ENCODE results near the gene EIF2AK2. TPM values are rescaled to one million over a fixed set of nuclear protein-coding genes. Genes with fewer than 3 reads are reported as not detected.
A peak's percentile ranks its signal among the peaks of the same experiment; 100 is the strongest.

Gene EIF2AK2
- total RNA-seq, 1 donor from 2014 or later, result 17.5 TPM

GRCh38 chr2:37102588-37102987 lies 54.2 kb downstream of the EIF2AK2 start:
- no peak for DNase-seq (ENCODE audit: low read depth in 2 of 2)

- DNase-seq (ENCODE audit: low read depth in 2 of 2), result no peak
These were observed 56.7 kb downstream of the EIF2AK2 start for GRCh38 chr2:37100054-37100453.

GRCh38 chr2:37098416-37099118 lies 58.2 kb downstream of the EIF2AK2 start:
- DNase-seq (ENCODE audit: low read depth in 2 of 2), result no peak

DNA sequence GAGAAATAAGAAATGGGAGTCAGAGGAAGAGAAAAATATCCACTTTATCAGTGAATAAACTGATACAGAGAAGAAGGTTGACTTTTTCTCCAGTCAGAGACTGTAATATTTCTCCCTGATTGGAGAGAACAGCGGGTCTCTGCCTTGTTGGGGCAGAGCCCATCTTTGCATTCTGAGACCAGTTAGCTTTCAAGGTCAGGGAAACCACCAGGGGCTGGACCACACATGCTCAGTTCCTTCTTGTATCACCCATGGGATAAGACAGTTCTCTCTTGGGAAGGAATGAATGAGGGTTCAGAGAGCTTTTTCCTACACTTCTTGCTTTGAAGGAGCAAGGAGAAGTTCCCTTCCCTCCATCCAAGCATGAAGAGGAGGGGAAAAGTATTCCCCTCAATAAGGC lies 60.2 kb downstream of the EIF2AK2 start:
- no peak for DNase-seq (ENCODE audit: low read depth in 2 of 2)

- DNase-seq (ENCODE audit: low read depth in 2 of 2), result no peak
These were observed 64.9 kb downstream of the EIF2AK2 start for GRCh38 chr2:37091873-37092272.

- no peak for DNase-seq (ENCODE audit: low read depth in 2 of 2)
These were observed 66.7 kb downstream of the EIF2AK2 start for GRCh38 chr2:37090019-37090477.

GRCh38 chr2:37085731-37086147 lies 71.0 kb downstream of the EIF2AK2 start:
- peak in 1 of 2 donors; percentile 69 for DNase-seq (ENCODE audit: low read depth in 2 of 2)

- no peak for DNase-seq (ENCODE audit: low read depth in 2 of 2)
These were observed 72.0 kb downstream of the EIF2AK2 start for GRCh38 chr2:37084797-37085196.

DNA sequence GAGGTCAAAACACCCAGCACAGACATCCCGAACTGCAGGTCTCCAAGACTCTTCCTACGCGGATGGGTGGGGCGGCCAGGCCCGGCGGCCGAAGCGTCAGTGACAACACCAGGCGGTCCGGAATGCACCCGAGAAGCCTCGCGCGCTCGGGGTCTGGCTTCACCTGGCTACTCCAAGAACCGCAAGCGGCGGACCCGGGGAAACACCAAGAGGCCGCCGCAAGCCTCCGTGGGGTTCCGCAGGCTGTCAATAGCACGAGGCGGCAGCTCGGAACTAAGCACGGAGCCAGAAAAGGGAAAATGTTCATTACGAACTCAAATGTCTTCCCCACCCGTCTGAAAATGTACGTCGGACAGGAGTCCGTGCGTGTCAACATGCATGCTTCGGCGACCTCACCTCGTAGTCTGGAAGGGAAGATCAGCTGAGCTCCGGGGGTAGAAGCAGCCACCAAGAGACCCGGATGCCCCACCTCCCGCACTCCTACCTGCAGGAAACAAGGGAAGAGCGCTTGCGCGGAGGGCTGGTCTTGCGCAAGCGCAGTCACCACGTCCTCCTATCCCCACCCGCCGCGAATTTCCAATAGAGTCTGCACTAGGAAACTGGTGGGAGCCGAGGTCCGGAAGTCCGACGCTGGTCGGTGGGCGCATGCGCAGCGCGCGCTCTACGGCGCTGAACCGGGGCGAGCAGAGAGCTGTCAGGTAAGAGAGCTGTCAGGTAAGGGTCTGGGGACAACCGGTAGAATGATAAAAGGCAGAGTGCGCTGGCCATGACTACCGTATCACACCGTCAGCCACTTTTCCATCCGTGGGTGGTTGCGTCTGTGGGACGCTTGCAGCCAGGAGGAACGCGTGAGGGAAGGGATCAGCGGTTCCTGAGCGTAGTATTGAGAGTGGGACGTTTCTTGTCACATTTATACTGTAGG lies 72.6 kb downstream of the EIF2AK2 start, which contains the start of the genes GPATCH11 and HEATR5B:
TSS of gene GPATCH11 (plus strand) at position 646 of the 922 bp plus-strand sequence. CDS start 3,864 bp downstream, outside the sequence.
TSS of gene HEATR5B (minus strand) at position 500 of the 922 bp plus-strand sequence. CDS start 958 bp downstream, outside the sequence.
- peak; percentile 97 to 98 for DNase-seq (ENCODE audit: low read depth in 2 of 2)

- peak in 1 of 2 donors; percentile 12 for DNase-seq (ENCODE audit: low read depth in 2 of 2)
These were observed 76.1 kb downstream of the EIF2AK2 start for GRCh38 chr2:37080689-37081088.

- DNase-seq (ENCODE audit: low read depth in 2 of 2), result peak; percentile 68 to 79
These were observed 76.5 kb downstream of the EIF2AK2 start for GRCh38 chr2:37080266-37080665.

- DNase-seq (ENCODE audit: low read depth in 2 of 2), result no peak
These were observed 85.8 kb downstream of the EIF2AK2 start for GRCh38 chr2:37070931-37071330.

- no peak for DNase-seq (ENCODE audit: low read depth in 2 of 2)
These were observed 88.1 kb downstream of the EIF2AK2 start for GRCh38 chr2:37068686-37069085.

DNA sequence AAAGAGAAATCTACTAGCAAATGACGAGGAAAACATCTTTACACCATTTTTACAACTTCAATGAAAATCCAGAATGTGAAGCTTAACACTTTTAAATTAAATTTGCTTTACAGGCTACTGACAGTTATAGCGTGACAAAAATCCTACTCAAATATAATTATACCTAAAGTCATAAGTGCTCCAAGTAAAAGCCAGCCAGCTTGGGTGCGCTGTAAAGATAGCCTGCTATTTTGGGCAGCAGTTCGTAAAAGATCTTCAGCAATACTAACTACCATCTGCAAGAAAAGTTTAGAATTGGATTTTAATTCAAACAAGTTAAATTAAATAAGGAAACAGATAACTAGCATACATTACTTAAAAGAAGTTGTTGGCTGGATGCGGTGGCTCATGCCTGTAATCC lies 95.0 kb downstream of the EIF2AK2 start:
- DNase-seq (ENCODE audit: low read depth in 2 of 2), result no peak

- no peak for DNase-seq (ENCODE audit: low read depth in 2 of 2)
These were observed 95.6 kb downstream of the EIF2AK2 start for GRCh38 chr2:37061013-37061711.

GRCh38 chr2:37060446-37060845 lies 96.3 kb downstream of the EIF2AK2 start:
- no peak for DNase-seq (ENCODE audit: low read depth in 2 of 2)

GRCh38 chr2:37059841-37060240 lies 96.9 kb downstream of the EIF2AK2 start:
- DNase-seq (ENCODE audit: low read depth in 2 of 2), result no peak

DNA sequence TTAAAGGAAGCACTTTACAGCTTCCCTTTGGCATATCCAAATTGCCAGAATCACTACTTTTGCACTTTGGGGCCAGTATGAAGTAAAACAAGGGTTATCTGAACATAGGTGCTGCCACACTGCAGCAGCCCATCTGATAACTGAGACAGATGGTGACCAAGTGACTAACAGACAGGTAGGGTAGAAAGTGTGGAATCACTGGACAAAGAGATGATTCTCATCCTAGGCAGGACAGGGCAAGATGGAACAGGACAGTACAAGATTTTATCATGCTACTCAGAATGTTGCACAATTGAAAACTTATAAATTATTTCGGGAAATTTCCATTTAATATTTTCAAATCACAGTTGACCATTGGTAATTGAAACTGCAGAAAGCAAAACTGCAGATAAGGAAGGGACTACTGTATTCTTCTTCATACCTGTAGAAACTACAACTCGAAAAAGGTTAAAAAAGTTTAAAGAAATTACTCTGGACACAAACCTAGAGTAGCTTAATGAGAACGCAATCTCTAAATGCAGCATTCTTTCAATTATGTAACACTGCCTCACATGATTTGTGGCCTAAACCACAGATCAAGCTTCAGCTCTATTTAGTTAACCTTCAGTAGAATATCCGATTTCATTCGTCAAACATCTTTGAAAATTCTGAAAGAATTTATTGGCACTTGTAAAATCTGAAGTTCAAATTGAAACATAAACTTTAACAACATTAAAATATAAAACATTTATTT lies 104.0 kb downstream of the EIF2AK2 start:
- DNase-seq (ENCODE audit: low read depth in 2 of 2), result no peak

Data from lung microvascular endothelial cell (primary cell).